DND-41 (cell line): ENCODE measurements around the gene WDFY4.

Source experiments
- EZH2 ChIP-seq: IDR thresholded peaks from 3 replicates; pipeline ENCODE4 v1.6.1; 2012; ENCODE audit warnings: borderline replicate concordance, low read depth, mild to moderate bottlenecking, moderate library complexity, low read length, inconsistent platforms; ENCODE audit not compliant: severe bottlenecking
- TF ChIP-seq, protein P1 (sequence below): IDR thresholded peaks from 2 replicates; pipeline ENCODE4 v1.5.1; 2012; ENCODE audit warnings: borderline replicate concordance, low read length, moderate library complexity, mild to moderate bottlenecking; ENCODE audit not compliant: poor library complexity, severe bottlenecking; ENCODE audit errors: extremely low read depth

DNA sequence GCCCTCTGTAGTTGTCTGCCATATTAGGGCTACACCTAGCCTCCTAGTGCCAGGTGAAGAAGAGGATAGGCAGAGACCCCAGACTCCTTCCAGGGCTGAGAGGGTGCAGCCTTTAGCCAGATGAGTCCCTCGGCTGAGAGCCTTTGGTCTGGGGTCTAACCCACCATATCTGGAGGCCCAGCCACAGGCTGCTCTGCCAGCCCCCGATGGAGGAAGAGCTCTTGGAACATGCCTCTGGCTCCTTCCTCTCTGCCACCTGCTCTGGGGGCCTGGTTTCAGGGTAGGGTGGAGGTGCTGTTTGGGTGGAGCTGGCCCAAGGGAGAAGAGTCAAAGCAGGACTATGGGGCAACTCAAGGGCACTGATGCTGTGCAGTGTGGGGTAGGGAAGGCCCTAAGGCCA, 253.6 kb downstream of the WDFY4 start:
- TF ChIP-seq, protein P1, sequence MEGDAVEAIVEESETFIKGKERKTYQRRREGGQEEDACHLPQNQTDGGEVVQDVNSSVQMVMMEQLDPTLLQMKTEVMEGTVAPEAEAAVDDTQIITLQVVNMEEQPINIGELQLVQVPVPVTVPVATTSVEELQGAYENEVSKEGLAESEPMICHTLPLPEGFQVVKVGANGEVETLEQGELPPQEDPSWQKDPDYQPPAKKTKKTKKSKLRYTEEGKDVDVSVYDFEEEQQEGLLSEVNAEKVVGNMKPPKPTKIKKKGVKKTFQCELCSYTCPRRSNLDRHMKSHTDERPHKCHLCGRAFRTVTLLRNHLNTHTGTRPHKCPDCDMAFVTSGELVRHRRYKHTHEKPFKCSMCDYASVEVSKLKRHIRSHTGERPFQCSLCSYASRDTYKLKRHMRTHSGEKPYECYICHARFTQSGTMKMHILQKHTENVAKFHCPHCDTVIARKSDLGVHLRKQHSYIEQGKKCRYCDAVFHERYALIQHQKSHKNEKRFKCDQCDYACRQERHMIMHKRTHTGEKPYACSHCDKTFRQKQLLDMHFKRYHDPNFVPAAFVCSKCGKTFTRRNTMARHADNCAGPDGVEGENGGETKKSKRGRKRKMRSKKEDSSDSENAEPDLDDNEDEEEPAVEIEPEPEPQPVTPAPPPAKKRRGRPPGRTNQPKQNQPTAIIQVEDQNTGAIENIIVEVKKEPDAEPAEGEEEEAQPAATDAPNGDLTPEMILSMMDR: no peak
- no peak for TF ChIP-seq EZH2
